GM19023 (cell line): ENCODE data around the gene ADISSP.

ENCODE experiments used
- ATAC-seq: cut with Tn5 transposase; IDR thresholded peaks from one replicate; pipeline ENCODE4 v1.9.1; 2021; ENCODE audit warnings: mild to moderate bottlenecking, moderate library complexity; ENCODE audit not compliant: unreplicated experiment

ADISSP gene

DNA sequence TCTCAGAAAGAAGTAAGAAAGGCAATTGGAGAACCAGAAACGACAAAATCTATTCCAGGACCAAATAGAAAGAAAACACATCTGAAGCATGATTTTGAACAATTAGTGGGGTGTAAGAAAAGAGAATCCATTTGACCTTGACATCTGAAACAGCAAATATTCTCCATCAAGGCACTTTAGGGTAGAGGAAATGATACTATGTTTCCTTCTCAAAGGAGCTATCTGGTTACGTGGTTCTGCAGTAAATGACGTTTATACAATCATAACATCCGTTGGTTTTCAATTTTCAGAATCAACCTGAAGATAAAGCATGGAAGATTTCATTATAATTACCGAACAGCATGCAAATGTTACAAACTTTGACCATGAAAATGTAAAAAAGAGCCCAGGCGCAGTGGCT, 46.9 kb downstream of the ADISSP start:
- no peak for ATAC-seq

DNA sequence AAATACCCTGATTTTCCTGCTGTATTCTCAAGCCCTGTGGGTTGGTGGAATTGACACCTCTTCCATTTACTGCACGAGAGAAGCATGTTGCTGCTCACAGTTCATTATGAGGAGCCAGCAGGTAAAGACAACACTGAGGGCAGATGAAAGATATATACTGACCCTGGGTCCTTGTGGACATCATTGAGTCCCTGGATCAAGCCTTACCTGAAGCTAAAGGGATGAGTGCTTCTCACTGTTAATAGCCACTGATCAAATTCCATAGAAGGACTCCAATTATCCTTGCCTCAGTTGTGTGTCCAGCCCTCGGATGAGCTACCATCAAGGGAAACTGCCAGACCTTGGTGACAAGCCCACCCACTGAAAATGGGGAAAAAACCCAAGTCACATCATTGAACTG, 47.5 kb downstream of the ADISSP start:
- no peak for ATAC-seq

DNA sequence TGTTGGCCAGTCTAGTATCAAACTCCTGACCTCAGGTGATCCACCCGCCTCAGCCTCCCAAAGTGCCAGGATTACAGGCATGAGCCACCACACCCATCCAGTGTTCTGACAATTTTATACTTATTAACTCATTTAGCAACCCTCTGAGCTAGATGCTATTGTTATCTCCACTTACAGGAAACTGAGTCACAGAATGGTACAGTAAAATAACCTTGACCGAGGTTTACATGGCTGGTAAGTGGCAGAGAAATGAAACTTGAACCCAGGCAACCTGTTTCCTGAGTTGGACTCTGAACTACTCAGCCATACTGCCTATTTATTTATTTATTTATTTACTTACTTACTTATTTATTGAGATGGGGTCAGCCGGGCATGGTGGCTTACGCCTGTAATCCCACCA, 48.5 kb downstream of the ADISSP start:
- no peak for ATAC-seq

DNA sequence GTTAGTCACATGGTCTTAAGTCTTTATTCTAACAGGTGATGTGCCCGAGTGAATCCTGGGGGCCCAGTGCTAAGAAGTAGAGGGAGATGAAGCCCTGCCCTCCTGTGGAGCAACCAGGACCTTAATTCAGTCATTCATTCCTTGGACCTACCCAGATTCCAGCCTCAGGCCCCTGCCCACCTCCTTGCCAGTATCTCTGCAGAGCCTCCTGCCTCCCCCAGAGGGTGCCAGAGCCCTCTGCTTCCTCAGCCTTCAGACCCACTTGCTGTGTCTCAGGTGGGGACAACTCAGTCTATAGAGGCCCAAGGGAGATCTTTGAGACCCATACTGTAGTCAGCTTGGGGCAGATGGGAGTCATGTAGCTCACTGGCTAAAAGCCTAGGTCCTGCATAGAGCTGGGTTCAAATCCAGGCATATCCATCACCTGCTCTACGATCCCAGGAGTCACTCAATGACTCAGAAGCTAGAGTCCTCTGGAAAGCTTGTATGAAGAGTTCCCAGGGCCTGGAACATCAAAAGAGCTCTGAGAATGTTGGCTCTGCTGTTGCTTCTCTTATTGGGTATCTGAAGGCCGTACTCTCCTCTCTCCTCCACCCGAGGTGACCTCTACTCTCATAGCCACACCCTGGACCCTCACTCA, 51.2 kb downstream of the ADISSP start:
- ATAC-seq = no peak

DNA sequence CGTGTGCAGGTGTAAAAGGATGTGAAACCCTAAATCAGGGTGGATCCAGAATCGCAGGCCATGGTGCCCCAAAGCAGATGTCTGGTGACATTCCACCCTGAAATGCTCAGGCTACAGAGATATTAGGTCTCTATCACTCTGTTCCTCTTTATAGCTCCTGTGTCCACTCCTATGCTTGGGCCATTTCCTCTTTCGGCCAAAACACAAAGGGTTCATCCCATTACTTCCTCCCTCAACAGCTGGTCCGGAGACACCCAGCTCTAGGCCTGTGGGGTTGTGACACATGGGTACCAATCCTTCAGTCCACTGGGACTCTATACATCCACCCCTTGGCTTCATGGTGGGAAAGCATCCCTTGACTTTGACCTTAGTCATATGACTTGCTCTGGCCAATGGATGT, 53.5 kb downstream of the ADISSP start:
- ATAC-seq = no peak

DNA sequence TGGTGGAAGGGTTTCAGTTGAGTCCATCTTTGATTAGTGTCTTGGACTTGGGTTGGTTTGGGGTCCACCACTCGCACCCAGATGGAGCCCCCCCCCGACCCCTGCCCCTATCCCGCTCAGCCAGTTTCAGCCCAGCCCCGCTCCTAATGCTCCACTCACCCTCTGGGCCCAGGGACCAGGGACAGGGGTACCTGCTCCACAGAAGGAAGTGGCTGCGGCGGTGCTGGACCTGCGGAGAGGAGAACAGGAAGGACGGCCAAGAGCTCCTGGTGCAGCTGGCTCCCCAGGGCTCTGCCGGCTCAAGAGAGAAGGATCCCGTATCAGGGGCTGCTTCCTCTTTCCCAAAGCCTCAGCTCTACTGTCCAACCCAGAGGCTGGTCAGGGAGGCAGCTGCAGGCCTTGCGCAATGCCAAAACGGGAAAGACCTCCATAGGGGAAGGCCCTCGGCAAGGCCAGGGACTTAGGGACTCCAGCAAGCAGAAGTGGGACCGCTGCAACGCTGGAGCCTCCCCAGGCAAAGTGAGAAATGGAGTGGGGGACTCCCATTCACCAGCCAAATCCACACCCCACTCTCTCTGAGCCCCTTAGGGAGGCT, 55.2 kb downstream of the ADISSP start, which contains the start of gene SIGLEC1:
Gene SIGLEC1, minus strand, starts transcription at position 322 of the 595 bp plus-strand sequence. CDS start 5,472 bp downstream, outside the sequence.
- ATAC-seq = no peak

DNA sequence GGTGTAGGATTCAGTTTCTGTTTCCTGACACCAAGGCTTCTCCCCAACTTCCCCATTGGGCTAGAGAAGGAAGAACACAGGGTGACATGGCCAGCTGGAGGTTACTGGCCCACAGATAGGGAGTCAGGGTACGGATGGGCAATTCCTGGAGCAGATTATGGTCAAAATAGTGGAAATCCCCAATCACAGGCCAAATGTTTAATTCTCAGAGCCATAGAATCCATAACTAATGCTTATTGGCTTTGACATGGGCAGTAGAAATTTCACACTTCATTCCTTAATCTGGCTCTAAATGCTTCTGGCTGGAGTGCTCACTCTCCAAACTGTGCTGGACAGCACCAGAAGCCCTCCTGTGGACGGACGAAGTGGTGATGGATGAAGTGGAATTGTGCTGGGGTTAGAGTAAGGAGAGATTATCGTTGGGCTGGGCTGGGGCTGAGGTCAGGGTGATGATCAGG, 56.0 kb downstream of the ADISSP start:
- ATAC-seq = no peak

DNA sequence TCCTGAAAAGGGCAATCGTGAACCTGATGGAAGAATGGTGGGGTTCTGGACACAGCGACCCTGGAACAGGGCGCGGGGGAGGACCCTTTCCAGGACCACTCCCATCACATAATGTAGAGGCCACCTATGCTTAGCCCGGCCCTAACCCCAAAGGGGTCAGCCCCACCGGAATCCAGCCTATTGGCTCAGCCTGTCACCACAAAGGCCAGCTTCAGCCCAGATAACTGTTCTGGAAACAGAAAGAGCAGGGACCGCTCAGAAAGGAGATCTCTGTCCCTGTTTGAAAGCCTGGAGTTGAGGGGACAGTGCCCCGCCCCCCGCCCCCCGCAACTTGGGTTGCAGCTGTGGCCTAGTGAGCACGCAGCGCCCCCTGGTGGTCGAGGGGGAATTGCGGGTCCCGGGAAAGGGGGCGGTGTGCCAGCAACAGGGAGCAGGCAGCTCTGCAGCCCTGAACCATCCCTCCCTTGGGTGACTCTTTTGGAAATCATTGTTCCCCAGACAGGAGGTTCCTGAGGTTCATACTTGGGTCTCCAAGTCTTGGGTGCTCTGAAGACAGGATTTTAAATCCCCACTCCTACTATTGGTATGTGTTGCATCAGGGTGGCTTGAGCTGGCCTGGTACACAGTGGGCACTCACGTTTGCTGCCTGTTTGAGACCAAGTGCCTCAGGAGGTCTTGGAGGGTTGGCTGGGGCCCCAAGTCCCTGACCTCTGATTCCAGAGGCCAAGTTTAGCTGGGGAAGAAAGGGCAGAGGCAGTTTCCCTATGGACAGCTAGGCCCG, 56.7 kb downstream of the ADISSP start:
- no peak for ATAC-seq

DNA sequence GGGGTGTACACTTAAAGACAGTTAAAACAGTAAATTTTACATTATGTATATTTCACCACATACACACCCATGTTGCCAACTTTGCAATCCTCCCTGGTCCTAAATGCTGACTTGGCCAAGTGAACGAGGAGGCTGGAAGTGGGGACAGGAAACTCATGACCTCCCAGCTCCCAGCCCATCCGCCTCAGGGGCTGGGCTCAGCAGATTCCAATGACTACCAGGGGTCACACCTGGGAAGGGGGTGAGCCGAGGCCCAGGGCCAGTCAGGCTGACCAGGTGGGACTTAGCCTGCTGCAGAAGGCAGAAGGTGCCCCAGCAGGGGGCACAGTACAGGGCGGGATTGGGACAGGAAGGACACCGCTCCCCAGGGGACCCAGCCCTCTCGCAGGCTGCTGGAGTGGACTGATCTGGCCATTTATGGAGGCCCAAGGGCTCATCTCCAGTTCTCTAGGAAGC, 57.5 kb downstream of the ADISSP start:
- no peak for ATAC-seq

DNA sequence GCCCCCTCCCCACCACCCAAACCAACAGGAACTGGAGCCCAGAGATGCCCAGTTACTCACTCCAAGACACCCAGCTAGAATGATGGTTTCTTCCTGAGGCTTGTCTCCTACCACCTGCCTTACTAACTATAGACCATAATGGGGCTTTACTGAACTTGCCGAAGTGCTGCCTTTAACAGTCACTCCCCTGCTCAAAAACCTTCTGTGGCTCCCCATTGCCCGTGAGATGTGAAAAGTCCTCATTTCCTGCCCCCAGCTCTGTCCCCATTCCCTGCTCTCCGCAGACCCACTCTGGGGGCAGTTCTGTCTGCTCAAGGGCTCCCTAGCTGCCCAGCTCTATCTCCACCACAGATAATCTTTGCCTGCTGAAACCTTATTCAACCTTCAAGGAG, 60.0 kb downstream of the ADISSP start:
- ATAC-seq = no peak

DNA sequence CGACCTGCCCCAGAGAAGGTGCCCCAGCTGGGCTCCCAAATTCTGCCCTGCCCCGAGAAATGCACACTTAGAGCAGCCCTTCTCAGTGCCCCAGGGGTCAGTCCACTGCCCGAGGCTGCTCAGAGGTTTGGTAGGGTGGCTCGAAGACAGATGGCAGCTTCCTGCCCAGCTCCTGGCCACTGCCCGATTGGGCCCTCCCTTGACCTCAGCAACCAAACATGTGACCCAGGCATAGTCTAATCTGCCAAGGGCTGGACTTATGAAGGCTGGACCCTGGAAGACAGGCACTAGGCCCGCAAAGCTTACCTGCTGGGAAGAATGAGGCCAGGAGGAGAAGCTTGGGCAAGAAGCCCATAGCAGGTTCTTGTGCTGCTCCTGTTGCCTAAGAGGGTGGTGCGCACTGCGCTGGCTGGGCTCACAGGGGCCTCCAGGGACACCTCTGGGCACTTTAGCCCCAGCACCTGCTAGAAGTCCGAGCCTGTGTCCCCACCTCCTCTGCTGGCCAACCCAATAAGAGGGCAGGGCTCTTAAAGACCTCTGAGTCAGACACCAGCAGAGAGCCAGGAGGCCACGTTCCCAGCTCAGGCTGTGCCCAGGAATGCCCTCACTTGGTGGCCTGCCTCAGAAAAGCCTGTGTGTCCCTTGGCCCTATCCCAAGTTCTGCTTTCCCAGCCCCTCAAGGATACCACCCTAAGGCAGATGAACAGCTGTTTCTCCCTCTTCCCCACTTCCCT, 60.6 kb downstream of the ADISSP start:
- no peak for ATAC-seq

DNA sequence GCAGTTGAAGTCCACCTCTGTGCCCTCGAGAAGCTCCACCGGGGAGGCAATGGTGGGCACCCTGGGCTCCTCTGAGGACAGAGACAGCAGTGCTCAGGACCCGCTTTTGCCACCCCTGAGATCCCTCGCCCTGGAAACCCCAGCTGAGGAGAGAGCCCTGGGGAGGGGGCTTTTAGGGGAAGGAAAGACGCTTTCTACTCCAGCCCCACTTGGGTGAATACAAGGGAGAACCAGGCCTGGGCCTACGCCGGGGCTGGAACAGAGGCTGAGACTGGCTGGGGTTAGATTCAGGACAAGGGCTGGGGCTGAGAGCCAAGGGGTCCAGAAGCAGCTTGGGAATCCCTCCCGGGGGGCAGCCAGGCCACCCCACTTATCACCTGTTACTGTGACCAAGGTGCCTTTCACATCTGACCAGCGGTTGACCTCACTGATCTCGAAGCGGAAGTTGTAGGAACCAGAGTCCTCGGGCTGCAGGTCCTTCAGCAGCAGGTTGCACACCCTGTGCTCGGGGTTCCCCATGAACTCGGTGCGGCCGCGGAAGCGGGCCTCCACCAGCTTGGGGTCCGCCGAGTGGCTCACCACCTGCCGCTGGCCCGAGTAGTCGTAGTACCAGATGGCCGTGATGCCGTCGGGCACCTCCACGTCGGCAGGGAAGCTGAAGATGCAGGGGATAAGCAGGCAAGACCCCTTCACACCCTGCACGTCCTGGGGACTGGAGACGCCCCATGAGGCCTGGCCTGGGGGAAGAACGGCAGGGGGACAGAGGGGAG, 61.4 kb downstream of the ADISSP start:
- no peak for ATAC-seq

DNA sequence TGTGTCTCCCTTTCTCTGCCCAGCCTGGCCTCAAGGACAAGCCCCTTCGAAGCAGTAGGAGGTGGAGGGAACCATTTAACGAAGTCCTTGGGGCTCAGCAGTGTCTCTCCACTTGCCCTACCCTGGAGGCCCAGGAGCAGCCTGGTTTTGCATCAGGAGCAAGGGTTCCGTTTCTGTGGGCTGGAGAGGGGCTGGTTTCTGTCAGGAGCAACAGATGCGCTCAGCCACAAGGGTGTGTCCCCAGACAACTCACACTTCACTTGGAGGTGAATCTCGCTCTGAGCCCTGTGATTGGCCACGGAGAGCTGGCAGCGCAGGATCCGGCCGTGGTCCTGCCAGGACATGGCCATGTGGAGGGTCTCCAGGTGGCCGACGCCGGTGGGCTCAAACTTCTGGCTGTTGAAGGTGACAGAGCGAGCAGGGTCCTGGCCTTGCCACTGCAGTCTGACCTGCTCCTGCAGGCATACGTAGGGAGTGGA, 62.0 kb downstream of the ADISSP start:
- no peak for ATAC-seq

DNA sequence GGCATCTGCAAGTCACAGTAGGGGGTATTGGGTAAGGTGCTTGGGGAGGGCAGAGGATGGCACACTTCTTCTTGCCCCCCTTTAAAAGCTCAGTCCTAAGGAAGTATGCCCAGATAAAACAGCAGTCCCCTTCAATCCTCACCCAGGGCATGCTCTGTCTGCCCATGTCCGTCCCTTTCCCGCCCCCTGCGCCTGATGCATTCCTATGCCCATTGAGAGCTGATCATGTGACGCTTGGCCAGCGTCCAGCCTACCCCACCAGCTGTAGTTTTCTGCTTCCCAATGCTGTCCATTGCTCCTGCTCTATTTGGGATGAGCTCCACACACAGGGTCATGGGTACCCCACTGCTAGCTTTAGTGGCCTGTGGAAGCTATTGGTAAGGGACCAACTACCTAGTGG, 63.5 kb downstream of the ADISSP start:
- ATAC-seq = no peak
